GM19025 (cell line): Measurements from ENCODE around the gene GNG11.
A peak's percentile ranks its signal among the peaks of the same experiment; 100 is the strongest.

Source experiments
- ATAC-seq: cut with Tn5 transposase; IDR thresholded peaks from one replicate; pipeline ENCODE4 v1.9.1; 2021; ENCODE audit warnings: mild to moderate bottlenecking, low read depth, moderate library complexity; ENCODE audit not compliant: unreplicated experiment

Gene GNG11

GRCh38 chr7:93921607-93922566 is at the start of gene GNG11:
Gene GNG11 (plus strand): TSS chr7:93921735. CDS start chr7:93922138, 403 bp downstream.
- ATAC-seq, result peak; percentile 95

- no peak for ATAC-seq
Measured at GRCh38 chr7:93873998-93874574, 47.4 kb upstream of the GNG11 start.

GRCh38 chr7:93877742-93878141 is 43.8 kb upstream of the GNG11 start:
- no peak for ATAC-seq

GRCh38 chr7:93879356-93879755 is 42.2 kb upstream of the GNG11 start:
- ATAC-seq, result no peak

- no peak for ATAC-seq
Measured at GRCh38 chr7:93882468-93882867, 39.1 kb upstream of the GNG11 start.

GRCh38 chr7:93883078-93883916 is 38.2 kb upstream of the GNG11 start:
- ATAC-seq, result no peak

GRCh38 chr7:93883917-93884345 is 37.6 kb upstream of the GNG11 start:
- no peak for ATAC-seq

GRCh38 chr7:93884541-93884940 is 37.0 kb upstream of the GNG11 start:
- no peak for ATAC-seq

- no peak for ATAC-seq
Measured at GRCh38 chr7:93889261-93889660, 32.3 kb upstream of the GNG11 start.

- ATAC-seq, result no peak
Measured at GRCh38 chr7:93890041-93890463, 31.5 kb upstream of the GNG11 start.

- no peak for ATAC-seq
Measured at GRCh38 chr7:93890464-93891068, 31.0 kb upstream of the GNG11 start, which contains the start of gene TFPI2. Gene TFPI2 (minus strand): TSS chr7:93890753. CDS start chr7:93890678, 75 bp downstream.

GRCh38 chr7:93894426-93894825 is 27.1 kb upstream of the GNG11 start:
- no peak for ATAC-seq

- ATAC-seq, result no peak
Measured at GRCh38 chr7:93894966-93895640, 26.4 kb upstream of the GNG11 start.

- no peak for ATAC-seq
Measured at GRCh38 chr7:93895859-93896600, 25.5 kb upstream of the GNG11 start.

GRCh38 chr7:93897680-93898079 is 23.9 kb upstream of the GNG11 start:
- no peak for ATAC-seq

- no peak for ATAC-seq
Measured at GRCh38 chr7:93902777-93903423, 18.6 kb upstream of the GNG11 start.

- no peak for ATAC-seq
Measured at GRCh38 chr7:93906267-93906666, 15.3 kb upstream of the GNG11 start, which contains the start of gene GNGT1. Gene GNGT1 (plus strand): TSS chr7:93906567. CDS start chr7:93906747, 180 bp downstream.
